HG03025 (cell line): ENCODE results near the gene ISM2.

Experiments
- ATAC-seq: cut with Tn5 transposase; IDR thresholded peaks from one replicate; pipeline ENCODE4 v1.9.1; 2021; ENCODE audit warnings: mild to moderate bottlenecking, moderate library complexity; ENCODE audit not compliant: unreplicated experiment, low FRiP score

The ISM2 gene

DNA sequence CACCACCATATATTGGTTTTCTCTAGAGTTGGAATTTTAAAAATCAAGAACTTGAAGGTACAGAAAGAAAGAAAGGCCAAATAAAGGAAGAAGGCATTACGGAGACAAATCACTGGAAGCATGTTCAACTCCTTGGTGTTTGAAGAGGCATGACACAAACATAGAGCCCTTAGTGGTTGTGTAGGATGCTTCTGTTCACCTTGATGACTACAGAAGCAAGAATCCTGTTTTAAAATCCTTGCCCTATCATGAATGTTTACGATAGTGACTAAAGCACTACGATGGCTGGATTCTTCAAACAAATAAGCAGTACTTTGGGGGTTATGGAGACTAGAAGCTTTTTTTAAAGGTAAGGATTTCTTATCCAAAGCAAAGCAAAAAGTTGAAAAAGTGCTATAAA is 10.3 kb upstream of the ISM2 start:
- ATAC-seq = no peak

DNA sequence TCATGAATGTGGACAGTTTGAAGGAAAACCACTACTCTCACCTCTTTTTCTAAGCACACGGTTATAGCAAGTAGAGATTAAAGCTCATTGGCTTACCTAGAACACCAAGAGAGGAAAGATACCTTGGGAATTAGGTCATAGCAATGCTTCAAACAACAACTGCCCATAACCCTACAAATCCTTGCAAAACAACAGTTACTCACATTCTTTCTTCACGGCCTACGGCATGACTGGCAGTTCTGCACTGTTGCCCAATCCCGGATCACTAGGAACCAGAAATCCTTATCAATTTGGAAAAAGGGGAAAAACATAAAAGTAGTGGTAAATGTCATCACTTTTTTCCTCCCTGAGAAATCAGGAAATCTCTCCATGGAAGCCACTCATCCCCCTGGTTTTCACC is 9.6 kb upstream of the ISM2 start:
- no peak for ATAC-seq

DNA sequence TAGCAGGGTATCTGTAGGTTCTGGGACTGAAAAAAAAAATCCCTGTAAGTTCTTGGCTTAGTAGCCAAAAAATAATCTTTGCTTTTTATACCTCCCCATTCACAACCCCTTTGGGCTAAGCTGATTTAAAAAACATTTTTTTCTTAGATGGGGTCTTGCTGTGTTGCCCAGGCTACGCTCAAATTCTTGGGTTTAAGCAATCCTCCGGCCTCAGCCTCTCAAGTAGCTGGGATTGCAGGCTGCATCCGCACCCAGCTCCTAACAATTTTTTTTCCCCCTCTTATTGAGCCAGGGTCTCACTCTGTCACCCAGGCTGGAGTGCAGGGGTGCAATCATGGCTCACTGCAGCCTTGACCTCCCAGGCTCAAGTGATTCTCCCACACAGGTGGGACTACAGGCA is 9.1 kb upstream of the ISM2 start:
- no peak for ATAC-seq

DNA sequence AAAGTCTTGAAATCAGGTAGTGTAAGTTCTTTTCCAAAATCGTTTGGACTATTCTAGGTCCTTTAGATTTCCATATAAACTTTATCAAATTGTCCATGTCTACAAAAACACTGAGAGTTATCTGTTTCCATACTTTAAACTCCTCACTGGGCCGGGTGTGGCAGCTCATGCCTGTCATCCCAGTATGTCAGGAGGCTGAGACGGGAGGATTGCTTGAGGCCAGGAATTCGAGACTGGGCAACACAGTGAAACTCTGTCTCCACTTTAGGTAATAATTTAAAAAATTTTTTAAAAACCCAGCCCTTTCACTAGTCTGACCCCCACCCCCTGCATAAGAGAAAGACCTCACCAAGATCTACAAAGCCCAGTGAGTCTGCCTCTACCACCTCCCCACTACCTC is 6.4 kb upstream of the ISM2 start:
- ATAC-seq = no peak

DNA sequence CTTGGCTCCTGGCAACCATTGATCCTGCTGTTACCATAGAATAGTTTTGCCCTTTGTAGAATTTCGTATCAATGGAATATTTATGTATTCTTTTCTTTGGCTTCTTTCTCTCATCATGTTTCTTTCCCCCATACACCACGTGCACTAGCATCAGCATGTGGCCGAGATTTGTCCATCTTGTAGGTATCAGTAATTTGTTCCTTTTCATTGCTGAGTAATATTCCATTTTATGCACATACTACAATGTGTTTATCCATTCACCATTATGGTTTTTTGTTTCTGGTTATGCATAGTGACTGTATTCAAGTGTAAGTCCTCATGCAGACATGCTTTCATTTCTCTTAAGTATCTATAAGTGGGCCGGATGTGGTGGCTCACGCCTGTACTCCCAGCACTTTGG is 4.5 kb upstream of the ISM2 start:
- no peak for ATAC-seq

DNA sequence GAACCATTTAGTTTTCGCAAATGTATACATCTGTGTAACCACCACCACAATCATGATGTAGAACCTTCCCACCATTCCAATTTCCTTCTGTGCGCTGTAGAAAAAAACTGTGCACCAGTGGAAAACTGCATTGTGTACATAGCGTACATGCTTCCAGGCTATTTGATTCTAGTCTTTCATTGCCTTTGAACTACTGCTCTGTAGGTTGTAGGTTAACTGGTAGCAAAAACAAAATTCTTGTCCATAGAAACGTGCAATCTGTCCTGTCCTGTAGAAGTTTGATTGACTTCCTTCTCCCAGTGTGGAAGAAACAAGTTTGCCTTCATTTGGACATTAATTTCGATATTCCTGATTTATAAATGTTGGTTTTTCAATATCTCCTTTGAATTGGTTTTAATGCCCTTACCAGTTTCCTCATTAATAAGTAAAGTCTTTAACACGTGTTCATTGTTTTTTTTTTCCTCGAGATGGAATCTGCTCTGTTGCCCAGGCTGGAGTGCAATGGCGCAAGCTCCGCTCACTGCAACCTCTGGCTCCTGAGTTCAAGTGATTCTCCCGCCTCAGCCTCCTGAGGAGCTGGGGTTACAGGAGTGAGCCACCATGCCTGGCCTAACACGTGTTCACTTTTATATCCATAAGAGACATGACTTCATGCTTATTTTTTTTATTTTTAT is 3.6 kb upstream of the ISM2 start:
- no peak for ATAC-seq

DNA sequence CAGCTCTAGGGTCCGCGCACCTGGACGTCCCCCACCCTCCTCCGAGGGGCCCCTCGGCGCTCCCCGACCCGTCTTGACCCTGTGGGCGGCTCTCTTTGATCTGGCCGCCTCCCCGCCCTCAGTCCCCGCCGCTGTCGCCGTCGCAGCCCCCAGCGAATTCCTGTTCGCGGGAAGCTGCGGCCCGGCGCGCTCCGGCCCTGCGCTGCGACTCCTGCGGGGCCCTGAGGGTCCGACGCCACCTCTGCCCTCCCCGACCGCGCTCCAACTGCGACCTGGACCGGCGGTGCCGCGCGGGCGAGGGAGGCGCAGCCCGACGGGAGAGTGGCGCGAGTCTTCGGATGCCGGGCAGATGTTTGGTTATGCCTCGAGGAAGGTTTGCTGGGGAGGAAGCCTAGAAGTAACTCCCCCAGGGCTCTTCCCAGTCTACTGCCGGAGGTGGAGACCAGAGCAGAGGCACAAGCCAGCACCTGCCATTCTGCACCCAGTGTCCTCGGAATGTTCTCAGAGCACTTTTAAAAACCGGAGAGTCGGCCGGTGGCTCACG is 440 bp upstream of the ISM2 start:
- ATAC-seq = peak; percentile 20

DNA sequence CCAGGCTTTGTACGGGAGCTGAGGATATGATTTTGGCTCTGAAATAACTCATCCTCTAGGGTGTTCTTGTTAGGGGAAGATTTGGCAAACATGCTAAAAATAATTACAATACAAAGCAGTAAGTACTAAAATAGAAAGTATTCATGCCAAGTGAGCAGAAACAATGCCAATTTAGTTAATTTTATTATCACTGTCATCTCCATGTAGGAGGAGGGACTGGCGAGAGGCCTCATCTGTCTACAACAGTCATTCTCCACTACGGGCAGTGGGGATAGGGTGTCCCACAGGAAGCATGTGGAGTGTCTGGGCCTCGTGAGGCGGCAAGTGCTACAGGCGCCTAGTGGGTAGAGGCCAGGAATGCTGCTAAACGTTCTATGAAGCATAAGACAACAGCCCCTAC is 3.3 kb downstream of the ISM2 start:
- no peak for ATAC-seq

DNA sequence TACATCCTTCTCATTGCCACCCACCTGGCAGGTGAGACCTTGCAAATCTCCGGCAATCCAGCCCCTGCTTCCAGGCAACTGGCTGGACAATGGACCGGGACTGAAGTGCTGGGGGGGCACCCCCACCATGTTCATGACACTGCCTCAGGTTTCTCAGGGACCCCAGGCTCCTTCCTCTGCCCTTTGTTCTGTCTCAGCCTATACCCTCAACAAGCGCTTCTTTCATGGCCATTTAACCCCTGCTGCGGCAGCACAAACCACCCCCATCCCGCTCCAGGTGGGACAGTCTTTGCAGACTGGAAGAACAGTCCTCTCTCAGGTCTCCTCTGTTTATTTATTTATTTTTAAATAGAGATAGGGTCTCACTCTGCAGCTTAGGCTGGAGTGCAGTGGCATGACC is 7.6 kb downstream of the ISM2 start:
- ATAC-seq = no peak

DNA sequence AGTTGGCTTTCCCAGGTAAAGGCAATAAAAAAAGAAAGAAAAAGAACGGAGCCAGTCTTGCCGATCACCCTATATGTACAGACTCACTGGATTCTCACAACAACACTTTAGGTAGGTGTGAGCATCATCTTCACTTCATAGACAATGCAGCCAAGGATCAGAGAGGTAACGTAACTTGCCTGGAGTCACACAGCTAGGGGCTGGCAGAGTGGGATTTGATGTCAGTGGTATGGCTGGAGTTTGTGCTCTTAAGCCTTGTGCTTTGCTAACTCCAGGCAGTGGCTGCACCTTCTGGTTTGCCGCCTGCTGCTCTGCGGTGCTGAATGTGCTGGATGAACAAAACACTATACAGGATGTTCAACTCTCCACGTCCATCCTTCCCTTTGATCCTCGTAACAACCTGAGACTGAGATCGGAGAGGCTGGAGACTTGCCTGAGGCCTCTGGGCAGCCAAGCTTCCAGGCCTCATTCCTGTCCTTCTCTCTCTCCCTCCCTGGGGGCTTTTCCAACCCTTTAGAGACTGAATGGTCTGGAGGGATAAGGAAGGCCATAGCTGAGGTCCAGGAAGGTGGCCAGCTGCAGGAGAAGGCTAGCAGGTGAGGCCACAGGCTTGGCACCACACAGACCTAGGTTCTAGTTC is 8.1 kb downstream of the ISM2 start:
- ATAC-seq = no peak

DNA sequence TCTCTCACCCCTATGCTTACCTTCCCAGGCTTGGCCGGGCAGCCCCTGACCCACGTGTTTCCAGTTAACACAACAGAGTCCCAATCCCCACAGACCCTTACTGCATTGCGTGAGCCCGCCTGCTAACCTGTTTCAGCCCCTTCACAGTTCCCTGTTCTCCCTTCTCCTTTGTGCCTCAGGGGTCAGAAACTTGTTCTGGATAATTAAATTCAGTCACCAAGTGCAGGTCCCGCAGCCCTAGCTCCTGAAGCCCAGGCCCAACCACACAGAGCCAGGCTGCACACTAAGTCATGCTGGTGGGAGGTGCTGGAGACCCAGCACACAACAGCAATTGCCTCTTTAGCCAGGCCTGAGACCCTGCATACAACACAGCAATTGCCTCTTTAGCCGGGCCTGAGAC is 9.6 kb downstream of the ISM2 start:
- ATAC-seq = no peak

DNA sequence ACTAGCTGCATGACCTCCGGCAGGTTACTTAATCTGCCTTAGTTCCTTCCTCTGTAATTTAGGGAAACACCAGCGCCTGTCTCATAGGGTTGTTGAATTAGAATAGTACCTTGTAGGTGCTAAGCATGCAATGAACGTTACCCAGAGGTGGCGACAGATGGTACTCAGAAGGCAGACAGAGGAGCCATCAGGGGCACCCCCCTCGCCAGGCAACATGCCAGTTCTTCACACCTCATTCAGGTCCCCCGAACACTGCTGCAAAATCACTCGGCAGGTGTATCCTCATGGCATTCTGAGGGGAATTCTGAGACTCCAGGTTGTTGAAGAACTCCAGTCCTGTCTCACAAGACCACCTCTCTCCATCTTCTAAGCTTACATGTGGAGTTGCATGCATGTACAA is 10.1 kb downstream of the ISM2 start:
- no peak for ATAC-seq

DNA sequence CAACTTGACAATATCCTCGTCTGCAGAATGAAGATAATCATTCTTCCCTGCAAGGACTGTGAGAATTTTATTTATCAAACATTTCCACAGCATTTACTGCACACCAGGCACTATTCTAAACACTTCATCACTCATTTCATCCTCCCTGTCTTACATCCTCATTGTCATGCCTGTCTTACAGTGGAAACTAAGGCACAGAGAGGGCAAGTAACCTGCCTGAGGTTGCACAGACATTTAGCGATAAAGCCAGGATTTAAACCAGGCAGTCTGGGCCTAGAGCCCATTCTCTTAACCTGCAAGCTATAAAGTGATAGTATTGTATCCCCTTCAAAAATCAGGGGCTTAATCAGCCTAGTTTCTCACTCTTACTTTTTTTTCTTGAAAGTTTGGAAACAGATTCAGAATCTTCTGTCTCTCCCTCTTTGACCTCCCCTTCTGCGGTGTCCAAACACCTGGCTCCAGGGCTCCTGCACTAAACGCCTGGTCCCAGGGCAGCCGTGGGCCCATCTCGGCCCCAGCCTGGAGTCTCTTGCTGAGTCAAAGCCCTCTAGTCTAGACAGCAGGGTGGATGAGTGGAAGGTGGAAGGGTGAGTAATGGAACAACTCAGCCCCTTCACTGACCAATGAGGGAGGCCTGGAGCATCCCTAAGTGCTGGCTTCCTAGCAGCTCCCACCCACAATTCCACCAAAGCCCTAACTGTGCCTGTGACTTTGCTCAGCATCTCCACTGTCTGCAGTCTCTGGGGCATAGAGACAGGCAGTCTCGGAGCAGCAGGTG is 12.5 kb downstream of the ISM2 start:
- no peak for ATAC-seq

DNA sequence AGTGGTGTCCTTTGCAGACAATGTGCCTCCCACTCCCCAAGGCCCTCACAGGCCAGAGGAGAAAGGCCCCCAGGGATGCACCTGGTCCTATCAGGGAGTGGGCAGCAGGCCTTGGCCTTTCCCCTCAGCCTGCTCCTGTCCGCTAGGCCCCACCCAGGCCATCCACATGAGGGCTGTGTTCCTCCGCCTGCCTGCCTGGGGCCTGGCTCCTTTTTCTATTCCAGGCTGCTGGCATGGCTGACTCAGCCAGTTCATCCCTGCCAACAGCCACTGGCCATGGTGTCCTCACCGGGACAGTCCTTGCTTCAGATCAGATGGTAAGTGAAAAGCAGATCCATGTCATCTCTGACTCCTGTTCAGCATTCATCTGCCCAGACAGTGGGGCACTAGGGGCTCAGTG is 13.4 kb downstream of the ISM2 start:
- no peak for ATAC-seq

DNA sequence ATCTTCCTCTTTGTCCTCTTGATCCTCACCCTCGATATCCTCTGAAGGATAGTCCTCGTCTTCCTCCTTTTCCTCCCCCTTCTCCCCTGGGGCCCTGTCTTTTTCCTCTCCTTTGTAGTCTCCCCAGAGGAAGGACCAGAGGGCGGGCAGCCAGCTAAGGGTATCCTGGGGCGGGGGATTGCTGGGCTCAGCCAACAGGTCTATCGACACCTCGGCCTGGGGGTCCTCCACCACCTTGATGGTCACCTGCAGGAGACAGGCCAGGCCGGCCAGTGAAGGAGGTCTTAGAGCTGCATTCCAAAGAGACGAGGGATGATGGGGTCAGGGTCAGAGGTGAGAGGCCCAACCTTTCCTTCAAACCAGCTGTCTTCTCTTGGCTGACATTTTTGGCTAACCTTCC is 16.2 kb downstream of the ISM2 start:
- ATAC-seq = no peak

DNA sequence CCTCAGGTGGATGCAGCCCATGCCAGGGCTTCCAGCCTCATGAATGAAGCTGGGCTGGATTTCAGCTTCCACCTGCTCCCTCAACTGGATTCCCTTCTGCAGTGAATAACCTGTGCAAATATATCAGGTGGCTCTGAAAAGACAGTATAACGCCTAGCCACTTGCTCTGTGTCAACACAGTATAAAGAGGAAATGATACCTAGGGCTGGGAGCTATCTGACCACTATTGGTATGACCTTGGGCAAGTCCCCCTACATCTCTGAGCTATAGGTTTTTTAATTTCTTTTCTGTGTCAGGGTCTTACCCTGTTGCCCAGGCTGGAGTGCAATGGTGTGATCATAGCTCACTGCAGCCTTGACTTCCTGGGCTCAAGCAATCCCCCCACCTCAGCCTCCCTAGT is 19.8 kb downstream of the ISM2 start:
- ATAC-seq = no peak

DNA sequence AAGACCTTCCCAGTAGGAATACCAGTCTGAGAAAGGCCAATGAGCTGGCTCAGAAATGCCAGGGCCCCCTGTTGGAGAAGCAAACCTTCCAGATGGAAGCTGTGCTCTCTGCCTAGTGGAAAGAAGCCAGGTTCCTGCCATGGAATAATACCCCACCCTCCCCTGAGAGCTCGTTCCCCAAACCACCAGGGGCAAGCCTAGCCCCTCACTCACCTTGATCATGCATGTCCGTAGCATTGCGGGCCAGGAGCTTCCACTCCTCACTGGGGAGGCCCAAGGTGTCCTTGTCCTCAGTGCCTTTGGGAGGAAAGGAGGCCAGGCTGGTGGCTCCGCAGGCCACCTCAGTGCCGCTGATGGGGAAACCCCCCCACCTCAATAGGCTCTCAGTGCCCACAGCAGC is 20.6 kb downstream of the ISM2 start:
- no peak for ATAC-seq

DNA sequence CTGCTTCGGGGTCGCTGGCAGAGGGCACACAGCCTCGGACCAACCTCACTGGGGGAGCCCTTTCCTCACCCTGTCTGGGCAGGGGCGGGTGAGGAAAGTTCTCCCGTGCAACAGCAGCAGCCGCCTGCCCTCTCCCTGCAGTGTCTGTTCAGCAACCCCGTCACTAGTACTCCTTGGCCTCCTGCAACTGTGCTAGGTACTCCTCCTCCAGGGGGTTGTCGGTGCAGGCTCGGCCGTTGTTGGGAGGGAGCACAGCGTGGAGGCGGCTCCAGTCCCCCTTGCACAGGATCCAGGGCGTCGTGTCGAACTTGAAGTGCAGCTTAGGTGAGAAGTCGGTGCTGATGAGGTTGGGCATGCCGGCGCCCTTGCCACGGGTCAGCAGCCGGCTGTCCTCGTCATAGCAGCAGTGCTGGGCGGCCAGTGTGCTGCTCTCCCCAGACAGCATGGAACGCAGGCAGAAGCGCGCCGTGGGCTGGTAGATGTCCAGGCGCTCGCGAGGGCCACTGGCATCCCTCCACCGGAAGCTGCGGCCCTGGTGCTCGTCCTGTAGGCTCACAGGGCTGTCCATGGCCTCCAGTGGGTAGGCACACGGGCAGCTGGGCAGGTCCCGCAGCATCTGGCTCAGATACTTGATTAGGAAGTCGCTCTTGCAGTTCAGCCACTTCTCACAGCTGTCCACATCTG is 23.0 kb downstream of the ISM2 start:
- no peak for ATAC-seq

DNA sequence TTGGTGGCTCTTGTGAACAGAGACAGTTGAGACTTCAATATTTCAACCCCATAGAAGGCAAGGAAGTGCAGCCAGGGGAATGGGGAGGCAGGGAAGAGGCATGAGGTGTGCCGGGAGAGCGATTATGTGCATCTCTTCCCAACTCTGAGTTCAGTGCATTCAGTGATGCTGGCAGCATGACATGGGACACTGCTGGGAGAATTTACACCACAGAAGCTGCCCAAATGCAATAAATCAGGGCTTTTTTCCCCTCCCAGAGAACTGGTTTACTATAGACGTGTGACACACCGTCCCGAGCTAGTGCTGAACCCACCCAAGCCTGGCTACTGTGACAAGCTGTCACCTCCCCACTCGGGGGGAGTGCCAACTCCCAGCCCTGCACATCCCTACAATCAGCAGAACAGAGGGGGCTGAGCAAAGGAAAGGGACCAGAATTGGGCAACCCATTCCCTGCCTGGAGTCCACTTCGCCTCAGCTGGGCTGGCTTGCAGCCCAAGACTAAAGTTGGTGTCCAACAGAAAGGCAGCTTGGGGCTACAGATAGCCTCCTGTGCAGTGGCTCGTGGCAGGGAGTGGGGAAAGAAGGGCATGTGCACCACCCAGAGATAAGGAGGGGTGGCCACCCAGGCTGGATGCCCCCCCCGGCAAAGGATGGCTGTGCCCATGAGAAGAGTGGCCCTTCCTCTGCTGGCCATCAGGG is 24.0 kb downstream of the ISM2 start:
- ATAC-seq = no peak

DNA sequence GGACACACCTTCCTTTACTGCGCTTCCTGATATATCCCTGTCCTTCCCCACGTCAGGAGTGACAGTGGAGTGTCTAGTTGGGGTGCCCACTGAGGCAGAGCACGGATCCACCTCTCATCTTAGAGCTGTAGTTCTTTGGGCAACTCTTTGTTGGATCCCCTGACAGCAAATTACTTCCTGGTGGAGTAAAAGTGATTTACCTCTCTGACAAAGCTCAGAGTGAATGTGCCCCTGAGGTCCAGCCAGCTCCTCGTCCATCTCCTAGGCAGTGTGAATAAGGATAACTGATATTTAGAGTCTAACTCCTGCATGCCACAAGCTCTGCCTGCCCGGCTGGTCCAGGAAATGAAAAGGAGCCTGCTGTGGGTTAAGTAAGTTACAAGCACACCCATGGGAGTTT is 24.7 kb downstream of the ISM2 start:
- no peak for ATAC-seq
